IMR-90 (cell line): ENCODE data around the gene SRPRA. TPM values are rescaled to one million over a fixed set of nuclear protein-coding genes. Genes with fewer than 3 reads are reported as not detected.

ENCODE experiments used
- ATAC-seq: fragments of 200-7000 bp; cut with Tn5 transposase; 2 replicates; pipeline ENCODE4 v1.9.1; 2020; ENCODE audit warnings: low read depth, mild to moderate bottlenecking, moderate library complexity
- BruUV-seq: library from RNA; stranded (reverse); fragments of 400-500 nt; replicated peaks from 2 replicates; lab custom pipeline; 2021; lab: Mats Ljungman, UMichigan
- CTCF ChIA-PET: fragments of 300-600 bp; formaldehyde crosslinking; extraction: SDS; loops from one replicate; lab custom pipeline; 2021; ENCODE audit warnings: antibody characterized with exemption; lab: Yijun Ruan, JAX
- POLR2A ChIA-PET: fragments of 300-600 bp; sonication (Branson Sonifier 250); formaldehyde crosslinking; loops from one replicate; lab custom pipeline; 2022; ENCODE audit warnings: antibody characterized with exemption; ENCODE audit not compliant: unreplicated experiment; lab: Charles Lee
- DNase-seq: peaks from one replicate; pipeline ENCODE4 v3.0.0; 2013
- H2AFZ ChIP-seq: replicated peaks from 2 replicates; pipeline ENCODE3; 2013; ENCODE audit warnings: low read length, mild to moderate bottlenecking; ENCODE audit not compliant: poor library complexity
- H2AK5ac ChIP-seq: 2 replicates; pipeline ENCODE4 v1.6.1; 2013; ENCODE audit warnings: low read depth, low read length, inconsistent platforms
- H2AK9ac ChIP-seq: replicated peaks from 2 replicates; pipeline ENCODE3; 2013; ENCODE audit warnings: mild to moderate bottlenecking, low read depth, low read length, moderate library complexity; ENCODE audit not compliant: poor library complexity
- H2BK120ac ChIP-seq: 2 replicates; pipeline ENCODE4 v1.6.1; 2013; ENCODE audit warnings: low read depth, low read length, inconsistent platforms
- H2BK15ac ChIP-seq: 3 replicates; pipeline ENCODE4 v1.6.1; 2013; ENCODE audit warnings: low read depth, low read length, inconsistent platforms
- H2BK20ac ChIP-seq: 2 replicates; pipeline ENCODE4 v1.6.1; 2013; ENCODE audit warnings: low read depth, mild to moderate bottlenecking, inconsistent platforms, low read length, moderate library complexity
- H2BK5ac ChIP-seq: 2 replicates; pipeline ENCODE4 v1.6.1; 2013; ENCODE audit warnings: mild to moderate bottlenecking, low read depth, low read length, inconsistent platforms; ENCODE audit not compliant: poor library complexity, severe bottlenecking
- H3K14ac ChIP-seq: replicated peaks from 2 replicates; pipeline ENCODE4 v1.6.1; 2013; ENCODE audit warnings: low read depth, low read length, inconsistent platforms
- H3K18ac ChIP-seq: 2 replicates; pipeline ENCODE4 v1.6.1; 2013; ENCODE audit warnings: low read depth, low read length, control low read depth
- H3K23ac ChIP-seq: 2 replicates; pipeline ENCODE4 v1.6.1; 2013; ENCODE audit warnings: low read depth, low read length, inconsistent platforms
- H3K27ac ChIP-seq: 2 replicates; pipeline ENCODE4 v1.5.1; 2013; ENCODE audit warnings: mild to moderate bottlenecking, control low read depth, low read length; ENCODE audit not compliant: insufficient read depth
- H3K27me3 ChIP-seq: 2 replicates; pipeline ENCODE4 v1.6.1; 2013; ENCODE audit warnings: low read length; ENCODE audit not compliant: control insufficient read depth, insufficient read depth
- H3K36me3 ChIP-seq: 2 replicates; pipeline ENCODE4 v1.6.1; 2013; ENCODE audit warnings: low read length, mixed read lengths; ENCODE audit not compliant: control insufficient read depth, insufficient read depth
- H3K4ac ChIP-seq: 2 replicates; pipeline ENCODE4 v1.6.1; 2013; ENCODE audit warnings: low read depth, low read length, inconsistent platforms
- H3K4me1 ChIP-seq: 2 replicates; pipeline ENCODE4 v1.6.1; 2013; ENCODE audit warnings: low read length, mixed read lengths; ENCODE audit not compliant: control insufficient read depth, insufficient read depth
- H3K4me2 ChIP-seq: 2 replicates; pipeline ENCODE4 v1.6.1; 2013; ENCODE audit warnings: low read depth, mild to moderate bottlenecking, control low read depth, low read length, moderate library complexity
- H3K4me3 ChIP-seq: 2 replicates; pipeline ENCODE4 v1.5.1; 2013; ENCODE audit warnings: low read depth, mild to moderate bottlenecking, control low read depth, low read length, moderate library complexity; ENCODE audit not compliant: insufficient read depth
- H3K56ac ChIP-seq: 2 replicates; pipeline ENCODE4 v1.6.1; 2013; ENCODE audit warnings: low read length, inconsistent platforms; ENCODE audit not compliant: insufficient read depth; ENCODE audit errors: extremely low read depth
- H3K79me1 ChIP-seq, 2 experiments: 2 replicates each; pipeline ENCODE4 v1.6.1; 2013; ENCODE audit warnings: low read length in 2 of 2, inconsistent platforms in 1 of 2, low read depth in 1 of 2
- H3K9ac ChIP-seq: 2 replicates; pipeline ENCODE4 v1.6.1; 2013; ENCODE audit warnings: low read depth, low read length, control low read depth
- H3K9me1 ChIP-seq: 2 replicates; pipeline ENCODE4 v1.6.1; 2013; ENCODE audit warnings: low read length, inconsistent platforms; ENCODE audit not compliant: insufficient read depth
- H3K9me3 ChIP-seq: 2 replicates; pipeline ENCODE4 v1.6.1; 2013; ENCODE audit warnings: low read length; ENCODE audit not compliant: control insufficient read depth, insufficient read depth
- H4K20me1 ChIP-seq: 2 replicates; pipeline ENCODE4 v1.6.1; 2013; ENCODE audit warnings: low read length, inconsistent platforms; ENCODE audit not compliant: insufficient read depth
- H4K5ac ChIP-seq: 2 replicates; pipeline ENCODE4 v1.6.1; 2013; ENCODE audit warnings: mild to moderate bottlenecking, low read depth, low read length, control low read depth
- H4K8ac ChIP-seq, 2 experiments: 2 replicates each; pipeline ENCODE4 v1.6.1; 2013; ENCODE audit warnings: low read depth in 2 of 2, low read length in 2 of 2, control low read depth in 1 of 2, inconsistent platforms in 1 of 2
- H4K91ac ChIP-seq: 2 replicates; pipeline ENCODE4 v1.6.1; 2013; ENCODE audit warnings: low read depth, low read length, inconsistent platforms; ENCODE audit not compliant: insufficient read depth
- BHLHE40 ChIP-seq: fragments of 150-350 bp; IDR thresholded peaks from 2 replicates; pipeline ENCODE4 v1.6.1; 2016; ENCODE audit warnings: mild to moderate bottlenecking, low read depth, low read length
- CEBPB ChIP-seq: IDR thresholded peaks from 2 replicates; pipeline ENCODE4 v1.6.1; 2012; ENCODE audit warnings: low read depth, low read length, improper control_type of control experiment
- CHD1 ChIP-seq: IDR thresholded peaks from 2 replicates; pipeline ENCODE4 v1.6.1; 2012; ENCODE audit warnings: low read depth, low read length, improper control_type of control experiment
- FOS ChIP-seq: fragments of 150-350 bp; IDR thresholded peaks from 2 replicates; pipeline ENCODE4 v1.6.1; 2016; ENCODE audit warnings: low read depth, low read length
- MAFK ChIP-seq: IDR thresholded peaks from 2 replicates; pipeline ENCODE4 v1.6.1; 2012; ENCODE audit warnings: low read depth, low read length, improper control_type of control experiment
- MAZ ChIP-seq: IDR thresholded peaks from 2 replicates; pipeline ENCODE4 v1.6.1; 2012; ENCODE audit warnings: low read depth, mild to moderate bottlenecking, low read length, improper control_type of control experiment, moderate library complexity, borderline replicate concordance
- NFE2L2 ChIP-seq: fragments of 150-350 bp; IDR thresholded peaks from 2 replicates; pipeline ENCODE4 v1.6.1; 2016; ENCODE audit warnings: low read depth, mild to moderate bottlenecking, low read length
- POLR2A ChIP-seq: IDR thresholded peaks from 2 replicates; pipeline ENCODE4 v1.6.1; 2012; ENCODE audit warnings: mild to moderate bottlenecking, low read depth, low read length
- RAD21 ChIP-seq: IDR thresholded peaks from 2 replicates; pipeline ENCODE4 v1.6.1; 2012; ENCODE audit warnings: low read length, improper control_type of control experiment
- RCOR1 ChIP-seq: IDR thresholded peaks from 2 replicates; pipeline ENCODE4 v1.6.1; 2012; ENCODE audit warnings: mild to moderate bottlenecking, low read length, improper control_type of control experiment; ENCODE audit not compliant: insufficient replicate concordance
- RFX5 ChIP-seq: IDR thresholded peaks from 2 replicates; pipeline ENCODE4 v1.8.0; 2012; ENCODE audit warnings: low read depth, mild to moderate bottlenecking, low read length, moderate library complexity
- USF2 ChIP-seq: fragments of 150-350 bp; IDR thresholded peaks from 2 replicates; pipeline ENCODE4 v1.6.1; 2017; ENCODE audit warnings: mild to moderate bottlenecking, antibody characterized with exemption, low read length, low read depth
- WGBS, 2 experiments: methylation state at CpG; one replicate each; pipeline versions ENCODE4 v1.1.5 to v1.1.7; 2013; ENCODE audit warnings: missing lambda C conversion rate in 2 of 2; ENCODE audit not compliant: insufficient read length in 1 of 2; ENCODE audit errors: extremely low coverage in 2 of 2; 5-methylcytosine and 5-hydroxymethylcytosine counted together
- dilution Hi-C: fragments of 300-500 bp; cut with HindIII; formaldehyde crosslinking; loops from one replicate; pipeline ENCODE4 v1.14.3; 2018; ENCODE audit warnings: low sequenced_read_pairs; ENCODE audit not compliant: unreplicated experiment
- in situ Hi-C: fragments of 300-500 bp; cut with MboI; formaldehyde crosslinking; loops from 3 replicates; pipeline ENCODE4 v1.14.3; 2019; ENCODE audit warnings: low sequenced_read_pairs, inconsistent platforms, mixed read lengths
- intact Hi-C: fragments of 100-400 bp; cut with micrococcal nuclease; formaldehyde crosslinking; loops from 2 replicates; pipeline ENCODE4 v1.10.0; 2022
- polyA plus RNA-seq, 3 experiments: library from polyadenylated mRNA; depleted of rRNA; stranded (reverse); fragments of >200 nt; gene quantifications; 2 replicates each; pipeline ENCODE4 v1.2.3, GENCODE V29; 2012; ENCODE audit warnings: low replicate concordance in 1 of 3
- total RNA-seq: library from RNA; depleted of rRNA; stranded (reverse); fragments of >200 nt; gene quantifications from 2 replicates; pipeline ENCODE4 v1.2.3, GENCODE V29; 2012
- TF ChIP-seq, protein P1 (sequence below): conservative IDR thresholded peaks from 2 replicates; pipeline ENCODE4 v1.5.1; 2012; ENCODE audit warnings: mild to moderate bottlenecking, low read depth, low read length, improper control_type of control experiment
- TF ChIP-seq, protein P2 (sequence below): fragments of 150-350 bp; IDR thresholded peaks from 2 replicates; pipeline ENCODE4 v1.6.1; 2016; ENCODE audit warnings: low read depth, mild to moderate bottlenecking, low read length, moderate library complexity, borderline replicate concordance

Gene SRPRA
- total and polyA plus RNA-seq, 2 of the 4 experiments (the other 2 are of a cell fraction) = 108 to 131 TPM

GRCh38 chr11:126310200-126310991, 41.7 kb upstream of the SRPRA start:
- H3K27me3 ChIP-seq = no peaks in the 10 kb centered on the region
- in situ Hi-C loops = loop anchor here (10.0 to 25.0 kb wide), 3 partner anchors 104 to 1027 kb away; no protein-coding TSS in a partner anchor
- no peaks in the 10 kb centered on the region for H3K9me1 ChIP-seq
- H4K20me1 ChIP-seq = peaks cover 3% of the 10 kb centered on the region; the same call in 1 of the 2 replicates
- no peak overlapping the region for H2BK5ac ChIP-seq
- peaks cover 3 to 5% of the 10 kb centered on the region in 2 experiments; a peak in 3 of 4 replicates for H3K79me1 ChIP-seq
- dilution Hi-C loops = no loop called here
- H3K18ac ChIP-seq = no peak overlapping the region
- no TSS peak for BruUV-seq
- peak; percentile 98 for ATAC-seq
- H4K8ac ChIP-seq = no peak overlapping the region
- H3K4me1 ChIP-seq = peaks cover 2% of the 10 kb centered on the region; the same call in 1 of the 2 replicates
- no peak overlapping the region for H4K91ac ChIP-seq
- no peak overlapping the region for H3K4me3 ChIP-seq
- no peak overlapping the region for H3K27ac ChIP-seq
- H3K56ac ChIP-seq = no peak overlapping the region
- H3K14ac ChIP-seq = no peak overlapping the region
- ChIA-PET CTCF (interaction anchor here (0.6 to 3.4 kb wide), 11 partner anchors 9 to 1349 kb away, joined by 3 to 35 read pairs (median 6); no protein-coding TSS in a partner anchor), POLR2A (no interaction called here)
- H2BK120ac ChIP-seq = no peak overlapping the region
- no peak overlapping the region for H3K9ac ChIP-seq
- peak overlapping the region; percentile 68; the same call in 1 of the 2 replicates for H2AK5ac ChIP-seq
- WGBS, 2 experiments = 75% methylated on average over 4 of the region's 12 CpGs; no CpG with 5 or more reads in 1 of the 2 experiments
- H2BK15ac ChIP-seq = no peak overlapping the region
- intact Hi-C loops = loop anchor here (1.0 to 10.0 kb wide), 6 partner anchors 131 to 1184 kb away; no protein-coding TSS in a partner anchor
- peak overlapping the region; percentile 60 for H2AK9ac ChIP-seq
- no peak overlapping the region for H3K23ac ChIP-seq
- no peak overlapping the region for H3K4me2 ChIP-seq
- peaks cover 4% of the 10 kb centered on the region; the same call in 1 of the 2 replicates for H3K36me3 ChIP-seq
- no peak overlapping the region for H4K5ac ChIP-seq
- H2AFZ ChIP-seq = peak overlapping the region; percentile 79
- no peaks in the 10 kb centered on the region for H3K9me3 ChIP-seq
- no peak overlapping the region for H2BK20ac ChIP-seq
- DNase-seq = peak; percentile 74
- no peak overlapping the region for H3K4ac ChIP-seq
- TF ChIP-seq CEBPB (no peak), RCOR1 (no peak), CHD1 (no peak), BHLHE40 (no peak), POLR2A (peak; percentile 51; the same call in 1 of the 2 replicates), RFX5 (no peak), MAFK (no peak), NFE2L2 (no peak), USF2 (no peak), FOS (no peak), RAD21 (peak; percentile 99), MAZ (no peak)
- TF ChIP-seq, protein P1, sequence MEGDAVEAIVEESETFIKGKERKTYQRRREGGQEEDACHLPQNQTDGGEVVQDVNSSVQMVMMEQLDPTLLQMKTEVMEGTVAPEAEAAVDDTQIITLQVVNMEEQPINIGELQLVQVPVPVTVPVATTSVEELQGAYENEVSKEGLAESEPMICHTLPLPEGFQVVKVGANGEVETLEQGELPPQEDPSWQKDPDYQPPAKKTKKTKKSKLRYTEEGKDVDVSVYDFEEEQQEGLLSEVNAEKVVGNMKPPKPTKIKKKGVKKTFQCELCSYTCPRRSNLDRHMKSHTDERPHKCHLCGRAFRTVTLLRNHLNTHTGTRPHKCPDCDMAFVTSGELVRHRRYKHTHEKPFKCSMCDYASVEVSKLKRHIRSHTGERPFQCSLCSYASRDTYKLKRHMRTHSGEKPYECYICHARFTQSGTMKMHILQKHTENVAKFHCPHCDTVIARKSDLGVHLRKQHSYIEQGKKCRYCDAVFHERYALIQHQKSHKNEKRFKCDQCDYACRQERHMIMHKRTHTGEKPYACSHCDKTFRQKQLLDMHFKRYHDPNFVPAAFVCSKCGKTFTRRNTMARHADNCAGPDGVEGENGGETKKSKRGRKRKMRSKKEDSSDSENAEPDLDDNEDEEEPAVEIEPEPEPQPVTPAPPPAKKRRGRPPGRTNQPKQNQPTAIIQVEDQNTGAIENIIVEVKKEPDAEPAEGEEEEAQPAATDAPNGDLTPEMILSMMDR = peak; percentile 94
- TF ChIP-seq, protein P2, sequence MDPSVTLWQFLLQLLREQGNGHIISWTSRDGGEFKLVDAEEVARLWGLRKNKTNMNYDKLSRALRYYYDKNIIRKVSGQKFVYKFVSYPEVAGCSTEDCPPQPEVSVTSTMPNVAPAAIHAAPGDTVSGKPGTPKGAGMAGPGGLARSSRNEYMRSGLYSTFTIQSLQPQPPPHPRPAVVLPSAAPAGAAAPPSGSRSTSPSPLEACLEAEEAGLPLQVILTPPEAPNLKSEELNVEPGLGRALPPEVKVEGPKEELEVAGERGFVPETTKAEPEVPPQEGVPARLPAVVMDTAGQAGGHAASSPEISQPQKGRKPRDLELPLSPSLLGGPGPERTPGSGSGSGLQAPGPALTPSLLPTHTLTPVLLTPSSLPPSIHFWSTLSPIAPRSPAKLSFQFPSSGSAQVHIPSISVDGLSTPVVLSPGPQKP = no peak
